Ovary (tissue), 3 donors: ENCODE results near the gene CYP4A22.
"Not testable (repeated sequence)": the region's sequence is repeated elsewhere in the genome, so short reads cannot be mapped to it uniquely, and the experiment has no call there.

Experiments
- EP300 ChIP-seq: sonication (generic); formaldehyde crosslinking; IDR thresholded peaks from one replicate; pipeline ENCODE4 v1.6.1; 2017; ENCODE audit warnings: antibody characterized with exemption
- POLR2A ChIP-seq: fragments of 450-650 bp; IDR thresholded peaks from one replicate; pipeline ENCODE4 v1.6.1; 2017; ENCODE audit warnings: antibody characterized with exemption, mild to moderate bottlenecking, moderate library complexity
- TF ChIP-seq, protein P1 (sequence below), 3 donors: fragments of 450-650 bp in 2 of 3; fragments of 200-600 bp in 1 of 3; IDR thresholded peaks; one replicate each; pipeline versions ENCODE4 v1.5.1 to v1.8.0; 2016 to 2022; ENCODE audit warnings: antibody characterized with exemption in 3 of 3, mild to moderate bottlenecking in 1 of 3
- donor health status: DM: no; HTN: no; CAD: no.

- TF ChIP-seq POLR2A, EP300: not testable (repeated sequence)
- TF ChIP-seq, protein P1, sequence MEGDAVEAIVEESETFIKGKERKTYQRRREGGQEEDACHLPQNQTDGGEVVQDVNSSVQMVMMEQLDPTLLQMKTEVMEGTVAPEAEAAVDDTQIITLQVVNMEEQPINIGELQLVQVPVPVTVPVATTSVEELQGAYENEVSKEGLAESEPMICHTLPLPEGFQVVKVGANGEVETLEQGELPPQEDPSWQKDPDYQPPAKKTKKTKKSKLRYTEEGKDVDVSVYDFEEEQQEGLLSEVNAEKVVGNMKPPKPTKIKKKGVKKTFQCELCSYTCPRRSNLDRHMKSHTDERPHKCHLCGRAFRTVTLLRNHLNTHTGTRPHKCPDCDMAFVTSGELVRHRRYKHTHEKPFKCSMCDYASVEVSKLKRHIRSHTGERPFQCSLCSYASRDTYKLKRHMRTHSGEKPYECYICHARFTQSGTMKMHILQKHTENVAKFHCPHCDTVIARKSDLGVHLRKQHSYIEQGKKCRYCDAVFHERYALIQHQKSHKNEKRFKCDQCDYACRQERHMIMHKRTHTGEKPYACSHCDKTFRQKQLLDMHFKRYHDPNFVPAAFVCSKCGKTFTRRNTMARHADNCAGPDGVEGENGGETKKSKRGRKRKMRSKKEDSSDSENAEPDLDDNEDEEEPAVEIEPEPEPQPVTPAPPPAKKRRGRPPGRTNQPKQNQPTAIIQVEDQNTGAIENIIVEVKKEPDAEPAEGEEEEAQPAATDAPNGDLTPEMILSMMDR (IDR thresholded peaks at IDR 0.05), result not testable (repeated sequence)
Measured at GRCh38 chr1:47107851-47108574, 29.2 kb upstream of the CYP4A22 start.
